ENCODE measurements around the gene KCNT2.

DNA sequence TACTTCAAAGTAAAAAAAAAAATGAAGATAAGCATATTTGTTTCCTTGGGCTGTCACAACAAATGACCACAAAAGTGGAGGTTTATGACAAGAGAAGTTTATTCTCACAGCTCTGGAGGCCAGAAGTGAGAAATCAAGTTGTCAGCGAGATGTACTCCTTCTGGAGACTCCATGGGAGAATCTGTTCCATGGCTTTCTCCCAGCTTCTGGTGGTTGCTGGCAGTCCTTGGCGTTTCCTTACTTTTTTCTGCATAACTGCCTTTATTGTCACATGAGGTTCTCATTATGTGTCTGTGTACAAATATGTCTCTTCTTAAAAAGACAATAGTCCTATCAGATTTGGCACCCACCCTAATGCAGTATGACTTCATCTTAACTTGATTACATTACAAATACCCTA lies 398.3 kb downstream of the KCNT2 start:
- TF ChIP-seq POLR2A (IDR thresholded peaks at IDR 0.05; ENCODE audit: control extremely low read depth in 1 of 2, low read depth in 2 of 2, low read length in 2 of 2) (no peak), SRF (IDR thresholded peaks at IDR 0.05; ENCODE audit: low read depth, low read length) (no peak)

Data from H1 (cell line).